Stimulated activated CD8-positive, alpha-beta memory T cell treated with anti-CD3 and anti-CD28 coated beads, Interleukin-15, amount 100 ng/mL, for 48 hours (primary cell): Measurements from ENCODE around the gene PHYKPL.

Experiments
- DNase-seq, 2 donors: peaks; one replicate each; pipeline ENCODE4 v3.0.0-alpha.2; 2020; ENCODE audit warnings: low read depth in 2 of 2

PHYKPL gene

GRCh38 chr5:178223828-178224335 lies 8.7 kb downstream of the PHYKPL start:
- no peak for DNase-seq

GRCh38 chr5:178223196-178223773 lies 9.3 kb downstream of the PHYKPL start:
- no peak for DNase-seq

GRCh38 chr5:178222292-178222691 lies 10.3 kb downstream of the PHYKPL start:
- DNase-seq, result no peak

GRCh38 chr5:178221853-178222252 lies 10.7 kb downstream of the PHYKPL start:
- no peak for DNase-seq

- DNase-seq, result no peak
These were observed 11.3 kb downstream of the PHYKPL start for GRCh38 chr5:178221282-178221681.

- no peak for DNase-seq
These were observed 13.8 kb downstream of the PHYKPL start for GRCh38 chr5:178218827-178219226.

- no peak for DNase-seq
These were observed 14.3 kb downstream of the PHYKPL start for GRCh38 chr5:178218237-178218776.

- no peak for DNase-seq
These were observed 15.8 kb downstream of the PHYKPL start for GRCh38 chr5:178216779-178217178.

GRCh38 chr5:178216088-178216534 lies 16.5 kb downstream of the PHYKPL start:
- no peak for DNase-seq

GRCh38 chr5:178215280-178216002 lies 17.2 kb downstream of the PHYKPL start:
- DNase-seq, result no peak

GRCh38 chr5:178214160-178214803 lies 18.3 kb downstream of the PHYKPL start:
- no peak for DNase-seq

GRCh38 chr5:178213748-178214151 lies 18.9 kb downstream of the PHYKPL start:
- no peak for DNase-seq

GRCh38 chr5:178213003-178213461 lies 19.6 kb downstream of the PHYKPL start:
- no peak for DNase-seq

- no peak for DNase-seq
These were observed 20.2 kb downstream of the PHYKPL start for GRCh38 chr5:178212241-178213002.

GRCh38 chr5:178211095-178212048 lies 21.2 kb downstream of the PHYKPL start:
- DNase-seq, result no peak

GRCh38 chr5:178210686-178211085 lies 21.9 kb downstream of the PHYKPL start:
- no peak for DNase-seq

GRCh38 chr5:178210073-178210535 lies 22.5 kb downstream of the PHYKPL start:
- no peak for DNase-seq

- no peak for DNase-seq
These were observed 23.1 kb downstream of the PHYKPL start for GRCh38 chr5:178209334-178210072.

GRCh38 chr5:178208540-178209227 lies 23.9 kb downstream of the PHYKPL start:
- no peak for DNase-seq
